GM12872 (cell line): ENCODE measurements around the gene CHD6.

Experiments
- TF ChIP-seq, protein P1 (sequence below): IDR thresholded peaks from 3 replicates; pipeline ENCODE4 v1.5.1; 2011; ENCODE audit warnings: low read depth, mild to moderate bottlenecking, low read length, moderate library complexity; ENCODE audit not compliant: insufficient read depth

The CHD6 gene

DNA sequence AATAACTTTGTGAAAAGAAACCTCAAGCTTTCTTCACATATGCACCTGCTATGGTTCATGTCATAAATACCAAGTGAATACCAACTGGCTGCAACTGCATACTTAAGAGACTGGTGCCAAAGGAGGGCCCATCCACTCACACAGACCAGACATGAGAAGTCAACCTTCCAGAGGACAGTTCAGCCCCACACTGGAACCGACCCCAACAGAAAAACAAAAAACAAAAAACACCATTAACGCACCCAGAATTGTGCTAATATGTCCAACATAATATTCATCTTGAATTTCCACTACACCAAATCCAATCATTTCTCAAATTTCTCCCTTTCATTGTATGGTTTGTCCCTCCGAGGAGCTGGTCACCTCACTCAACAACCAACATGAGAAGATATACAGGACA, 42.8 kb downstream of the CHD6 start:
- TF ChIP-seq, protein P1, sequence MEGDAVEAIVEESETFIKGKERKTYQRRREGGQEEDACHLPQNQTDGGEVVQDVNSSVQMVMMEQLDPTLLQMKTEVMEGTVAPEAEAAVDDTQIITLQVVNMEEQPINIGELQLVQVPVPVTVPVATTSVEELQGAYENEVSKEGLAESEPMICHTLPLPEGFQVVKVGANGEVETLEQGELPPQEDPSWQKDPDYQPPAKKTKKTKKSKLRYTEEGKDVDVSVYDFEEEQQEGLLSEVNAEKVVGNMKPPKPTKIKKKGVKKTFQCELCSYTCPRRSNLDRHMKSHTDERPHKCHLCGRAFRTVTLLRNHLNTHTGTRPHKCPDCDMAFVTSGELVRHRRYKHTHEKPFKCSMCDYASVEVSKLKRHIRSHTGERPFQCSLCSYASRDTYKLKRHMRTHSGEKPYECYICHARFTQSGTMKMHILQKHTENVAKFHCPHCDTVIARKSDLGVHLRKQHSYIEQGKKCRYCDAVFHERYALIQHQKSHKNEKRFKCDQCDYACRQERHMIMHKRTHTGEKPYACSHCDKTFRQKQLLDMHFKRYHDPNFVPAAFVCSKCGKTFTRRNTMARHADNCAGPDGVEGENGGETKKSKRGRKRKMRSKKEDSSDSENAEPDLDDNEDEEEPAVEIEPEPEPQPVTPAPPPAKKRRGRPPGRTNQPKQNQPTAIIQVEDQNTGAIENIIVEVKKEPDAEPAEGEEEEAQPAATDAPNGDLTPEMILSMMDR: no peak

- TF ChIP-seq, protein P1: no peak
Observed at GRCh38 chr20:41574802-41575389, 43.3 kb downstream of the CHD6 start.

DNA sequence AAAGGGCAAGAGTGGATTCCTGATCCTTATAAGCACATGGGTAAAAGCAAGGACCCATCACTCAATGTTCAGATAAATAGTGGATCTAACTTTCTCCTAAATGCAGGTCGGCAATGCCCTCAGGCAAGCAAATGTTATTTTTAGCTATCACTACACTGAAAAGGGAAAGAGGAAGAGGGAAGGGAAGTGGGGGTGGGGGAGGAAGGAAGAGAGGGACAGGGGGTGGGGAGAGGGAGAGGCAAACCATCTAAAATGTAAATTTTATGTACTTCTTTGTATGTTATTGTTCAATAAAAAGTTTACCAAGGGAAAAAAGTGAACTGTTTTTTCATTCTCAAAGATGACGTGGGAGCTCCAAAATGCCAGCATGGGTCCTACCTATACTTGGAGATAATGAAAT, 44.2 kb downstream of the CHD6 start:
- TF ChIP-seq, protein P1: no peak

- TF ChIP-seq, protein P1: no peak
Observed at GRCh38 chr20:41572010-41572572, 46.1 kb downstream of the CHD6 start.

DNA sequence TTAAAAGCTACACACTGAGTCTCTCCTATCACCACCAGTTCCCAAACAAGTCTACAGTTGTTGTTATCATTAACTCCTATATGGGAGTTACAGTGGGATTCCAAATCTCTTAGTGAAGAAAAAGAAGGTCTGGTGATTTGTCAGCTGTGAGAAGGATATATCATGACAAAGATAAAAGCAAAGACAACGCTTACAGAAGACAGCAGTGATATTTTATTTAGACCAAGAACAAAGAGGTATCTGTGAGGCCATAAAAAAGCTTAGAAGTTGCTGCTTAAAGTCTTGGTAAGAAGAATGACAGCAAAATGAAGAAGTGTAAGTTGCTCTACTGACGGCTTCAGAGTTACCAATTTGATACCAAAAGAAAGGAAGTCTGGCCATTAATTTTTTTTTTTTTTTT, 47.2 kb downstream of the CHD6 start:
- TF ChIP-seq, protein P1: no peak

GRCh38 chr20:41570557-41570956, 47.6 kb downstream of the CHD6 start:
- TF ChIP-seq, protein P1: no peak

GRCh38 chr20:41567615-41568014, 50.6 kb downstream of the CHD6 start:
- TF ChIP-seq, protein P1: no peak
